Psoas muscle (tissue), 8 donors: Measurements from ENCODE around the gene FXYD3. TPM values are rescaled to one million over a fixed set of nuclear protein-coding genes. Genes with fewer than 3 reads are reported as not detected.

ENCODE experiments used
- ATAC-seq, 4 donors: fragments of 200-7000 bp; cut with Tn5 transposase; one replicate each; pipeline ENCODE4 v1.9.1; 2020; ENCODE audit warnings: moderate library complexity in 3 of 4, mild to moderate bottlenecking in 2 of 4
- DNase-seq, 2 donors: peaks; one replicate each; pipeline ENCODE4 v3.0.0-alpha.2; 2020
- H3K27ac ChIP-seq: fragments of 200-600 bp; one replicate; pipeline ENCODE4 v1.8.0; 2022
- H3K27me3 ChIP-seq, 3 donors: fragments of 200-600 bp in 1 of 3; one replicate each; pipeline versions ENCODE4 v1.6.1 to v1.8.0; 2013 to 2022; ENCODE audit warnings: low read length in 2 of 3, mild to moderate bottlenecking in 2 of 3, moderate library complexity in 1 of 3; ENCODE audit not compliant: insufficient read depth in 3 of 3
- H3K36me3 ChIP-seq, 2 donors: fragments of 200-600 bp in 1 of 2; one replicate each; pipeline versions ENCODE4 v1.6.1 to v1.8.0; 2013 to 2022; ENCODE audit warnings: low read depth in 1 of 2, mild to moderate bottlenecking in 1 of 2, moderate library complexity in 1 of 2; ENCODE audit not compliant: insufficient read depth in 1 of 2
- H3K4me1 ChIP-seq: fragments of 200-600 bp; one replicate; pipeline ENCODE4 v1.8.0; 2022
- H3K4me3 ChIP-seq: fragments of 200-600 bp; one replicate; pipeline ENCODE4 v1.8.0; 2022; ENCODE audit warnings: mild to moderate bottlenecking
- H3K9me3 ChIP-seq: fragments of 200-600 bp; one replicate; pipeline ENCODE4 v1.8.0; 2022
- CTCF ChIP-seq: fragments of 200-600 bp; IDR thresholded peaks from one replicate; pipeline ENCODE4 v1.8.0; 2022; ENCODE audit warnings: antibody characterized with exemption
- WGBS, 3 donors: extraction: QIAGEN DNeasy Blood & Tissue Kit; methylation state at CpG; one replicate each; pipeline versions ENCODE4 v1.1.6 to v1.1.7; 2013; 5-methylcytosine and 5-hydroxymethylcytosine counted together
- intact Hi-C, 2 donors: fragments of 100-400 bp; cut with DNase I; formaldehyde crosslinking; loops; one replicate each; pipeline versions ENCODE4 v1.11.0 to v1.14.2; 2022
- polyA plus RNA-seq, 3 donors: library from polyadenylated mRNA; stranded (reverse); fragments of 200-250 nt; gene quantifications; one replicate each; pipeline ENCODE4 v1.2.3, GENCODE V29; 2013
- total RNA-seq, 4 donors: library from RNA; stranded (reverse); fragmentation: NEBNext Ultra II Directional in 2 of 4; extraction: Animal tissue kit (Norgen Biotek cat#: 25700) in 2 of 4; gene quantifications; one replicate each; pipeline versions ENCODE4 v1.2.1 to v1.2.4, GENCODE V29; 2021 to 2023
- donor health status: healthy with polysubstance abuse.
- donor health status: DM: no; HTN: no; CAD: no; lungs with moderate emphysema.
- donor health status: Bipolar disorder and iron deficiency.
- donor health status: healthy.
- donor health status: DM: yes; HTN: yes; CAD: no.
- donor health status: DM: no; HTN: no; CAD: no.
- donor health status: DM: no; HTN: no; CAD: no.
- donor health status: DM: yes; HTN: yes; CAD: no.

The FXYD3 gene
- total and polyA plus RNA-seq, 7 donors = 0.10 to 0.38 (median 0.13) TPM; not detected in 4

DNA sequence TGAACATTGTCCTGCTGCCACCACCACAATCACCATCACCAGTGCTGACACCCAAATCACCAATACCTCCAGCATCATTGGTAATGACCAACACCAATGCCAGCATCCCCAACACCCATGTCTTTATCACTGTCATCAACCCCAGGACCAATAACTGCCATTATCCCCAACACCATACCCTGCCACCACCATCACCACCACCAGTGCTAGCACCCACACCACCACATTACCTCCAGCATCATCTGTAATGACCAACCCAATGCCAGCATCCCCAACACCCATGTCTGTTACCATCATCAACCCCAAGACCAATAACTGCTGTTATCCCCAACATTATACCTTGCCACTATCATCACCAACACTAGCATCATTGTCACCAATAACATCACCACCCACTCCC lies 16.6 kb downstream of the FXYD3 start:
- intact Hi-C loops = loop anchor here in 1 of 2 donors (5.0 kb wide), 1 partner anchor 65 kb away; no protein-coding TSS in a partner anchor
- Histone ChIP-seq H3K36me3 (no peaks in the 10 kb centered on the region), H3K27me3 (no peaks in the 10 kb centered on the region), H3K9me3 (no peaks in the 10 kb centered on the region), H3K4me1 (peaks cover 22% of the 10 kb centered on the region), H3K4me3 (peak overlapping the region; percentile 66), H3K27ac (no peak overlapping the region)
- ATAC-seq (no peak), DNase-seq (no peak)
- TF ChIP-seq CTCF = no peak

DNA sequence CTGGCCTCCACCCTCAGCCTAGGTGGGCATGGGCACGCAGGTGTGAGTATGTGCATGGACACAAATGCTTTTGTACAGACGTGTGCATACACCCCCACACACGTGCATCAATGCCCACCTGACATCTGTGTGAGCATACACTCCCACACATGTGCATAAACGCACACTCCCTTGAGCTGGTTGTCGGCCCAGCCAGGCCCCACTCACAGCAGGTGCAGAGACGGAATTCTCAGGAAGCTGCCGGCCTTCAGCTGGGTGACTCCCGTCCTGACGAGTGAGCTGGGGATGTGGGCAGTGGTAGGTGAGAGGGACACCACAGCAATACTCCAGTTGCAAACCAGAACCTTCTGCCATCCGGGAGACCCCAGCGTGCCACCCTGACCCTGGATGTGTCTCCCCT lies 18.2 kb downstream of the FXYD3 start:
- H3K4me3 ChIP-seq = peak overlapping the region; percentile 66
- no peaks in the 10 kb centered on the region for H3K9me3 ChIP-seq
- no peak for DNase-seq
- intact Hi-C loops = loop anchor here (2.0 to 5.0 kb wide), 3 partner anchors 19 to 67 kb away; partner anchors contain the start of gene FXYD3 (in 1 of the 2)
- 61 to 76% (median 62%) methylated on average over 11 of the region's 11 CpGs for WGBS, 3 donors
- no peak for TF ChIP-seq CTCF
- ATAC-seq = no peak
- H3K27me3 ChIP-seq = no peaks in the 10 kb centered on the region
- peaks cover 31% of the 10 kb centered on the region for H3K4me1 ChIP-seq
- H3K36me3 ChIP-seq = no peaks in the 10 kb centered on the region
- H3K27ac ChIP-seq = peak overlapping the region; percentile 84

DNA sequence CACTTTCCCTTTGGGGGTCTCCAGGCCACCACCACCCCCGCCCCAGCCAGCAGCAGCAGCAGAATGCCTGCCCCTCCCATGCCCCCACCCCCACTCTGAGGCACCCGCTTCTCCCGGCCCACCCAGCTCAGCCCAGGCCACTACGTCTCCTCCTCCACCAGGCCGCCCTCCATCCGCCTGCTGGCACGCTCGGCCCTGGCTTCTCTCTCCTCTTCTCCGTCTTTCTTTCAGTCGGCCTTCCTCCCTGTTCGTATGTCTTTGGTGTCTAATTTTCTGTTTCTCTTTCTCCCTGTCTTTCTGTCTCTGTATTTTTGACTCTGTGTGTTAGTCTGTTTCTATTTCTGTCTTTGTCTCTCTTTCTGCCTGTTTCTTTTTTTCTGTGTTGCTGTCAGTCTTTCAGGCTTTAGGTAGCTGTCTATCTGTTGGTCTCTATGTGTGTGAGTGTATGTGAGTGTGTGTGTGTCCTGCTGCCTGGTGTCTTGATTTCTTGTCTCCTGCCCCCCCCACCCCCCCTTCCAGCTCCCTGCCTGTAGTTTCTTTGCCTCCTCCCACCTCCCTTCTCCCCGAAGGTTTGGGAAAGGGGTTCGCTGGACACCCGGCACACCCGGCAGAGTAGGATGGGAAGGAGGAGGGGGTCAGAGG lies 19.1 kb downstream of the FXYD3 start, which contains the start of gene LGI4:
LGI4 (minus strand) TSS at position 459 of the 642 bp plus-strand sequence; CDS start at position 80, 379 bp downstream.
- WGBS, 3 donors = 41 to 69% (median 44%) methylated on average over 11 to 15 of the region's 15 CpGs
- TF ChIP-seq CTCF = no peak
- Histone ChIP-seq H3K4me3 (peak within 1 kb of the TSS; percentile 66), H3K36me3 (no peaks in the 10 kb centered on the region), H3K27ac (peak within 1 kb of the TSS; percentile 97), H3K27me3 (no peaks in the 10 kb centered on the region), H3K9me3 (no peaks in the 10 kb centered on the region), H3K4me1 (peaks cover 23% of the 10 kb centered on the region)
- peak in 1 of 2 donors; percentile 63 for DNase-seq
- ATAC-seq = peak in 1 of 4 donors; percentile 1
- intact Hi-C loops = loop anchor here (1.0 to 5.0 kb wide), 6 partner anchors 20 to 92 kb away; partner anchors contain the start of genes FXYD3 (in 1 of the 2) and HPN (in 1 of the 2)

- no peaks in the 10 kb centered on the region for H3K36me3 ChIP-seq
- peaks cover 28% of the 10 kb centered on the region for H3K4me1 ChIP-seq
- 0 to 2% (median 1%) methylated on average over 7 of the region's 7 CpGs for WGBS, 3 donors
- H3K27ac ChIP-seq = peak overlapping the region; percentile 97
- DNase-seq (peak; percentile 78 to 94), ATAC-seq (peak; percentile 58 to 71 (median 60))
- H3K9me3 ChIP-seq = no peaks in the 10 kb centered on the region
- no peaks in the 10 kb centered on the region for H3K27me3 ChIP-seq
- TF ChIP-seq CTCF = peak; percentile 92
- H3K4me3 ChIP-seq = peak overlapping the region; percentile 66
- intact Hi-C loops = loop anchor here (1.0 to 5.0 kb wide), 5 partner anchors 21 to 93 kb away; partner anchors contain the start of genes FXYD3 (in 1 of the 2) and HPN (in 1 of the 2)
Observed at GRCh38 chr19:35135389-35135909, 19.8 kb downstream of the FXYD3 start.
